Erythroblast (primary cell): Measurements from ENCODE around the gene REG1B.

Source experiments
- GATA1 ChIP-seq: IDR thresholded peaks from 2 replicates; pipeline ENCODE4 v1.6.1; 2011; ENCODE audit warnings: low read depth, mild to moderate bottlenecking, control low read depth, low read length, moderate library complexity
- POLR2A ChIP-seq: IDR thresholded peaks from 2 replicates; pipeline ENCODE4 v1.6.1; 2011; ENCODE audit warnings: mild to moderate bottlenecking, low read length

DNA sequence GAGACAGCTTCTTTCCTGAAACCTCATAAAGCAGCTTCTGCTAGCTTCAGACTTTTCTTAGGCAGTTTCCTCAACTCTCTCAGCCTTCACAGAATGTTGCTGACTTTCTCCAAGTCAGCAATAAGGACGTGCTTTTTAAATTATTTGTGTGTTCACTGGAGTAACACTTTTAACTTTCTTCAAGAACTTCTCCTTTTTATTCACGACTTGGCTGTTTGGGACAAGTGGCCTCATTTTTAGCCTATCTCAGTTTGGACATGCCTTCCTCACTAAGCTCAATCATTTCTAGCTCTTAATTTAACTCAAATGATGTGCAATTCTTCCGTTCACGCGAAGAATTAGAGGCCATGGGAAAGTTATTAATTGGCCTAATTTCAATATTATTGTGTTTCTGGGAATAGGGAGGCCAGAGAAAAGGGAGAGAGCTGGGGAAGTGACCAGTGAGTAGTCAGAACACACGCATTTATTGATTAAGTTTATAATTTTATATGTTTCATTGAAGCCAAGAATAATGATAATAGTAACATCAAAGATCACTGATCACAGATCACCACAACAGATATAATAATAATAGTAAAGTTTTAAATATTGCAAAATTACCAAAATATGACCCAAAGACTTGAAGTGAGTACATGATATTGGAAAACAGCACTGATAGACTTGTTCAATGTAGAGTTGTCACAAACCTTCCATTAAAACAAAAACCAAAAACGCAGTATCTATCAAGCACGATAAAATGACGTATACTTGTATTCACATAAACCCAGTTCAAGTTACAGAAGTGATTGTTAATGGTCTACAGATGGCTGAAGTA lies 37.3 kb upstream of the REG1B start:
- TF ChIP-seq POLR2A (no peak), GATA1 (no peak)
